ENCODE measurements around the gene MS4A4E. TPM values are rescaled to one million over a fixed set of nuclear protein-coding genes. Genes with fewer than 3 reads are reported as not detected.
A peak's percentile ranks its signal among the peaks of the same experiment; 100 is the strongest.
"Not testable (repeated sequence)": the region's sequence is repeated elsewhere in the genome, so short reads cannot be mapped to it uniquely, and the experiment has no call there.

The MS4A4E gene
- 10 to 100 TPM in 1 of 2 donors, 1 to 10 TPM in 1; 1.0 to 15.5 TPM for total RNA-seq
- polyA plus RNA-seq: 1 to 10 TPM in 1 of 2 donors, not detected in 1; 1.0 TPM
- long read RNA-seq, donor 1: 0 reads
- long read RNA-seq, donor 2, partial matches to known transcripts: 0 of 2 reads
- long read RNA-seq, donor 2, other reads (novel, unspliced or antisense): 2 of 2 reads

DNA sequence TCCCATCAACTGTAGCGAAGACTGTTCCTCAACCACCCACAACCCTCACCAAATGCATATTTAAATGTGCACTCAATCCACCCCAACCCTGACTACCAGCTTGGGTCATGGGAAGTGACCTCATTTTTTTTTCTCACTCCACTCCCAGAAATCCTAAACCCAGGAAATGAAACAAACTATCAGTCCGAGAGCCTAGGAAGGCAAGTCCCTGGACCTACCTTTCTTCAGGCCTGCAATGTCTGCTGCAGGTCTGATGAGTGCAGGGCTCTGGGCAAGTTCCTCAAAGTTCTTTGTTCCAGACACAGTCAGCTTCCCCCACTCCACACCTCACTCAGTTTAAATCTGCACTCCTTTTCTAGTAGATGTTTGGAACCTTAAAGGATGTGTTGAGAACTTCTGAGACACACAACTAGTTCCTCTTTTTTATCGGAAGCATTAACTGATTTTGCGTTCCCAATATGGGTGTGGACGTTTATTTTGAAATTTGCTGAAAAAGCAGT is at the start of gene MS4A4E:
TSS of gene MS4A4E (minus strand) at position 398 of the 500 bp plus-strand sequence. CDS start 13,082 bp downstream, outside the sequence.
- DNase-seq (no peak), ATAC-seq (ENCODE audit: low FRiP score) (no peak)
- Histone ChIP-seq H3K4me1 (ENCODE audit: control insufficient read depth in 1 of 2, insufficient read depth in 2 of 2, low read length in 2 of 2) (no peaks in the 10 kb centered on the region), H3K36me3 (ENCODE audit: control insufficient read depth in 1 of 2, insufficient read depth in 2 of 2, low read length in 1 of 2) (no peaks in the 10 kb centered on the region), H3K27me3 (ENCODE audit: control insufficient read depth in 1 of 2, insufficient read depth in 2 of 2, low read length in 1 of 2) (peaks cover 0 to 1% of the 10 kb centered on the region in 2 donors), H3K9me3 (ENCODE audit: control insufficient read depth, low read length) (no peaks in the 10 kb centered on the region), H3K4me3 (ENCODE audit: low read length in 2 of 2) (no peak within 1 kb of the TSS), H3K27ac (ENCODE audit: low read depth in 1 of 2, low read length in 2 of 2) (no peak within 1 kb of the TSS)
- intact Hi-C loops (cut with DNase I): no loop called here
- WGBS, 2 donors: 86 to 88% methylated on average over 5 of the region's 5 CpGs

DNA sequence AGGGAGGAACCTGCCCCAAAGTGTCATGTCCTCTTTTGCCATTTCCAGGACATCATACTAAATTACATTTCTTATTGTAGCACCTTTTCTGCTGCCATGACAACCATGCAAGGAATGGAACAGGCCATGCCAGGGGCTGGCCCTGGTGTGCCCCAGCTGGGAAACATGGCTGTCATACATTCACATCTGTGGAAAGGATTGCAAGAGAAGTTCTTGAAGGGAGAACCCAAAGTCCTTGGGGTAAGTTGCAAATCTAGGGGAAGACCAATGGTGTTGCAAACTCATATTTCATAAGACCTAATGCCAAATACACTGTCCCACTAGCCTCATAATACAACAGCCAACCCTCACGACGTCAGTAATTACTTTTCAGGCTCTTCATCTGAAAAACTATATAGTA is 49.2 kb upstream of the MS4A4E start:
- Histone ChIP-seq H3K27ac (ENCODE audit: low read depth in 1 of 2, low read length in 2 of 2) (no peak overlapping the region), H3K9me3 (ENCODE audit: control insufficient read depth, low read length) (peaks cover 7% of the 10 kb centered on the region), H3K4me3 (ENCODE audit: low read length in 2 of 2) (no peak overlapping the region), H3K4me1 (ENCODE audit: control insufficient read depth in 1 of 2, insufficient read depth in 2 of 2, low read length in 2 of 2) (no peaks in the 10 kb centered on the region), H3K27me3 (ENCODE audit: control insufficient read depth in 1 of 2, insufficient read depth in 2 of 2, low read length in 1 of 2) (no peaks in the 10 kb centered on the region), H3K36me3 (ENCODE audit: control insufficient read depth in 1 of 2, insufficient read depth in 2 of 2, low read length in 1 of 2) (no peaks in the 10 kb centered on the region)
- ATAC-seq (ENCODE audit: low FRiP score) (no peak), DNase-seq (no peak)
- WGBS, 2 donors: 75 to 77% methylated on average over 2 of the region's 2 CpGs
- intact Hi-C loops (cut with DNase I): no loop called here

DNA sequence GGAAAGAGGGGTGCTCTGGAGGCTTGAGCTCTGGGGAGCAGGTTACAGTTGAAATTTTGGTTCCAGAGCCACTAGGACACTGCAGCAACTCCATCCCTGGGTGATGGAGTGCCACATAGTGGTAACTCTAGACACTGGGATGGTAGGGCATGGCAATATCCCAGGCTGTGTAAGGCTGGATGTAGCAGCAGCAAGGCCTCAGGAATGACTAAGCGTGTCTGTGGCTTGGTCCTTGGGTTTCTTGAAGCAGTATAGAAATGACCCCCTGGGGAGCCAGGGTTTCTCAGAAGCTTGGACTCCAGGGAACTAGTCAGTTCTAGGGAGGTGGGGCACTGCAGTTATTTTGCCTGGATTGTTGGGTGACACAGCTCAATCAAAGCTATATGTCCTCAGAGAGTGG is 45.6 kb upstream of the MS4A4E start:
- ATAC-seq (ENCODE audit: low FRiP score): no peak
- H3K27ac ChIP-seq (ENCODE audit: low read depth in 1 of 2, low read length in 2 of 2): no peak overlapping the region
- no peak for DNase-seq
- H3K36me3 ChIP-seq (ENCODE audit: control insufficient read depth in 1 of 2, insufficient read depth in 2 of 2, low read length in 1 of 2): no peaks in the 10 kb centered on the region
- peaks cover 7% of the 10 kb centered on the region for H3K9me3 ChIP-seq (ENCODE audit: control insufficient read depth, low read length)
- H3K4me1 ChIP-seq (ENCODE audit: control insufficient read depth in 1 of 2, insufficient read depth in 2 of 2, low read length in 2 of 2): no peaks in the 10 kb centered on the region
- 93 to 95% methylated on average over 1 of the region's 1 CpG for WGBS, 2 donors
- no peaks in the 10 kb centered on the region for H3K27me3 ChIP-seq (ENCODE audit: control insufficient read depth in 1 of 2, insufficient read depth in 2 of 2, low read length in 1 of 2)
- H3K4me3 ChIP-seq (ENCODE audit: low read length in 2 of 2): no peak overlapping the region
- intact Hi-C loops (cut with DNase I): no loop called here

DNA sequence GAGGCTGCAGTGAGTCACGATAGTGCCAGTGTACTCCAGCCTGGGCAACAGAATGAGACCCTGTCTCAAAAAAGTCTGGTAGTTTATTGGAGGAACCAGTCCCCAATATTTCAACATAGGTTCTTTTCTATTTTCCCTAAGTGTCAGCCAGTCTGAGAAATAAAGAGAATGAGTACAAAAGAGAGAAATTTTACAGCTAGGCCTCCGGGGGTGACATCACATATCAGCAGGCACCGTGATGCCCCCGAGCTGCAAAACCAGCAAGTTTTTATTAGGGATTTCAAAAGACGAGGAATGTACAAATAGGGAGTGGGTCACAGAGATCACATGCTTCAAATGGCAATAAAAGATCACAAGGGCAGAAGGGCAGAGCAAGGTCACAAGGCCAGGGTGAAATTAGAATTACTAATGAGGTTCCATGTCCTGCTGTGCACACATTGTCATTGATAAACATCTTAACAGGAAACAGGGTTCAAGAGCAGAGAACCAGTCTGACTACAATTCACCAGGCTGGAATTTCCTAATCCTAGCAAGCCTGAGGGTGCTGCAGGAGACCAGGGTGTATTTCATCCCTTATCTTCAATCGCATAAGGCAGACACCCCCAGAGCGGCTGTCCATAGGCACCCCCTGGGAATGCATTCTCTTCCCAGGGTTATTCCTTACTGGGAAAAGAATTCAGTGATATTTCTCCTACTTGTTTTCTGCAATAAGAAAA is 42.6 kb upstream of the MS4A4E start:
- H3K27me3 ChIP-seq (ENCODE audit: control insufficient read depth in 1 of 2, insufficient read depth in 2 of 2, low read length in 1 of 2); H3K9me3 ChIP-seq (ENCODE audit: control insufficient read depth, low read length); H3K27ac ChIP-seq (ENCODE audit: low read depth in 1 of 2, low read length in 2 of 2); DNase-seq; intact Hi-C loops (cut with DNase I); H3K4me1 ChIP-seq (ENCODE audit: control insufficient read depth in 1 of 2, insufficient read depth in 2 of 2, low read length in 2 of 2); ATAC-seq (ENCODE audit: low FRiP score); H3K4me3 ChIP-seq (ENCODE audit: low read length in 2 of 2); H3K36me3 ChIP-seq (ENCODE audit: control insufficient read depth in 1 of 2, insufficient read depth in 2 of 2, low read length in 1 of 2): not testable (repeated sequence)
- WGBS, 2 donors: 14 to 35% methylated on average over 7 of the region's 7 CpGs

DNA sequence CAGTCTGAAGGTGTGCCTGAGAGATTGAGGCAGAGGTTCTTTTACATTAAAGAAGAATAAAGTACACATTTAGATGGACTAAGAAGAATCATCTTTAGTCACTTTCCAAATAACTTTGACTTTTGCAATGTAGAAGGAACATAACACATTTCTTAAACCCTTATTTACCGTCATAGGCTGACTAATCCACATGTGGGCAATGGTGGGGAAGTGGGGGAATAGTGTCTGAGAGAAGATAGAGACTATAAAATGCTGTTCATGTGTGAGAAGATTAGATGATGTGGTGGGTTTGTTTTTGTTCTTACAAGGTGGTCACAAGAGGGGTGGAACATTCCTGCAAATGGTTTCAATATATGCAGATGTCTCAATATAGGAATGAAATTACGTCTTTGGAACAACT is 39.3 kb upstream of the MS4A4E start:
- no peaks in the 10 kb centered on the region for H3K4me1 ChIP-seq (ENCODE audit: control insufficient read depth in 1 of 2, insufficient read depth in 2 of 2, low read length in 2 of 2)
- no peak overlapping the region for H3K27ac ChIP-seq (ENCODE audit: low read depth in 1 of 2, low read length in 2 of 2)
- no peak for ATAC-seq (ENCODE audit: low FRiP score)
- DNase-seq: no peak
- H3K27me3 ChIP-seq (ENCODE audit: control insufficient read depth in 1 of 2, insufficient read depth in 2 of 2, low read length in 1 of 2): no peaks in the 10 kb centered on the region
- no peaks in the 10 kb centered on the region for H3K36me3 ChIP-seq (ENCODE audit: control insufficient read depth in 1 of 2, insufficient read depth in 2 of 2, low read length in 1 of 2)
- intact Hi-C loops (cut with DNase I): no loop called here
- H3K4me3 ChIP-seq (ENCODE audit: low read length in 2 of 2): no peak overlapping the region
- H3K9me3 ChIP-seq (ENCODE audit: control insufficient read depth, low read length): no peaks in the 10 kb centered on the region
- WGBS, 2 donors: 81 to 85% methylated on average over 2 of the region's 2 CpGs

DNA sequence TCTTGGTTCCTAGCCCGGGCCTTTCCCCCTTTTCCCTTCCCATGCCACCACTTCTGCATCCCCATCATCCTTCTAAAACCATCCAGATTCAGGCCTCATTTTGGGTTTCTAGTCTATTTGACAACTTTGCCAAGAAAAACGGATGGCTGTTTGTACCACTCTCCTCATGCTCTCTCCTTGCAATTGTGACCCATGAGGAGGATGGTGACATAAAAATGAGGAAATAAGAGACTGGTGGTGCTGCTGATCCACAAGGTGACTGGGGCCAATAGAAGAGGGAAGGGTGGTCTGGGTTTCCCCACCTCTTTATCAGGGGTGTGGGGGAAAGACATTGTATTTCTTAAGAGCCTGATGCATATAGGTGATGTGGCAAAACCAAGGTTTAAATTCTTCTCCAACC is 38.5 kb upstream of the MS4A4E start:
- no peaks in the 10 kb centered on the region for H3K9me3 ChIP-seq (ENCODE audit: control insufficient read depth, low read length)
- intact Hi-C loops (cut with DNase I): no loop called here
- no peak overlapping the region for H3K27ac ChIP-seq (ENCODE audit: low read depth in 1 of 2, low read length in 2 of 2)
- H3K4me1 ChIP-seq (ENCODE audit: control insufficient read depth in 1 of 2, insufficient read depth in 2 of 2, low read length in 2 of 2): no peaks in the 10 kb centered on the region
- ATAC-seq (ENCODE audit: low FRiP score): no peak
- H3K4me3 ChIP-seq (ENCODE audit: low read length in 2 of 2): no peak overlapping the region
- 33 to 50% methylated on average over 2 of the region's 2 CpGs for WGBS, 2 donors
- no peak for DNase-seq
- no peaks in the 10 kb centered on the region for H3K36me3 ChIP-seq (ENCODE audit: control insufficient read depth in 1 of 2, insufficient read depth in 2 of 2, low read length in 1 of 2)
- no peaks in the 10 kb centered on the region for H3K27me3 ChIP-seq (ENCODE audit: control insufficient read depth in 1 of 2, insufficient read depth in 2 of 2, low read length in 1 of 2)

DNA sequence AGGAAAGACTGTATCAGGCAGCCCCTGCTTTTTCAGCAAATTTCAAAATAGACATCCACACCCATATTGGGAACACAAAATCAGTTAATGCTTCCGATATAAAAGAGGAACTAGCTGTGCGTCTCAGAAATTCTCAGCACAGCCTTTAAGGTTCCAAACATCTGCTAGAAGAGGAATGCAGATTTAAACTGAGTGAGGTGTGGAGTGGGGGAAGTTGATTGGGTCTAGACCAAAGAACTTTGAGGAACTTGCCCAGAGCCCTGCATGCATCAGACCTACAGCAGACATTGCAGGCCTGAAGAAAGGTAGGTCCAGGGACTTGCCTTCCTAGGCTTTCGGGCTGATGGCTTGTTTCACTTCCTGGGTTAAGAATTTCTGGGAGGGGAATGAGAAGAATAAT is 37.5 kb upstream of the MS4A4E start, which contains the start of gene MS4A4A:
TSS of gene MS4A4A (plus strand) at position 255 of the 400 bp plus-strand sequence. CDS start at position 265, 10 bp downstream.
- H3K4me1 ChIP-seq (ENCODE audit: control insufficient read depth in 1 of 2, insufficient read depth in 2 of 2, low read length in 2 of 2): no peaks in the 10 kb centered on the region
- WGBS, 2 donors: 83 to 86% methylated on average over 3 of the region's 3 CpGs

DNA sequence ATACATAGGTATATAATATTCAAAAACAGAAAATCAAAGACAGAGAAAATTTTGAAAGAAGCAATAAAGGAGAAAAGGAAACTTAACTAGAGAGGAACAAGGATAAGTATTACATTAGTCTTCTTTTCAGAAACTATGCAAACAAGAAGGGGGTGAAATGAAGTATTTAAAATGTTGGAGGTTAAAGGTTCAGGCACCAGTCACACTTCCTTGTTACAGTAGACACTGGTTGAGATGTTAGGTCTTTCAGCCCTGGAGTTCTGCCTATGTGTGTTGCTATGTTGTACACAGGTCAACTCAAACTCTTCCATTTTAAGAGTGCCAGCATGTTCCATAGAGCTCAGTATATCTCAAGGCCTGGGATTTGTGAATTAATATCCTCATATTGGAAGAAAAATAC is 31.5 kb upstream of the MS4A4E start:
- no peak for ATAC-seq (ENCODE audit: low FRiP score)
- DNase-seq: no peak
- H3K27ac ChIP-seq (ENCODE audit: low read depth in 1 of 2, low read length in 2 of 2): no peak overlapping the region
- H3K4me3 ChIP-seq (ENCODE audit: low read length in 2 of 2): no peak overlapping the region
- intact Hi-C loops (cut with DNase I): no loop called here
- H3K27me3 ChIP-seq (ENCODE audit: control insufficient read depth in 1 of 2, insufficient read depth in 2 of 2, low read length in 1 of 2): no peaks in the 10 kb centered on the region
- no peaks in the 10 kb centered on the region for H3K9me3 ChIP-seq (ENCODE audit: control insufficient read depth, low read length)
- H3K36me3 ChIP-seq (ENCODE audit: control insufficient read depth in 1 of 2, insufficient read depth in 2 of 2, low read length in 1 of 2): no peaks in the 10 kb centered on the region
- H3K4me1 ChIP-seq (ENCODE audit: control insufficient read depth in 1 of 2, insufficient read depth in 2 of 2, low read length in 2 of 2): no peaks in the 10 kb centered on the region

More for the DNA sequence above, 37.5 kb upstream of the MS4A4E start, which contains the start of gene MS4A4A:
- H3K9me3 ChIP-seq (ENCODE audit: control insufficient read depth, low read length): no peaks in the 10 kb centered on the region
- H3K27ac ChIP-seq (ENCODE audit: low read depth in 1 of 2, low read length in 2 of 2): no peak within 1 kb of the TSS
- H3K27me3 ChIP-seq (ENCODE audit: control insufficient read depth in 1 of 2, insufficient read depth in 2 of 2, low read length in 1 of 2): no peaks in the 10 kb centered on the region
- no peak within 1 kb of the TSS for H3K4me3 ChIP-seq (ENCODE audit: low read length in 2 of 2)
- DNase-seq: peak in 1 of 2 donors; percentile 50
- intact Hi-C loops (cut with DNase I): no loop called here
- ATAC-seq (ENCODE audit: low FRiP score): peak; percentile 60
- H3K36me3 ChIP-seq (ENCODE audit: control insufficient read depth in 1 of 2, insufficient read depth in 2 of 2, low read length in 1 of 2): no peaks in the 10 kb centered on the region
